Smooth muscle cell (in vitro differentiated cells): ENCODE data around the gene SLC17A7. TPM values are rescaled to one million over a fixed set of nuclear protein-coding genes. Genes with fewer than 3 reads are reported as not detected.

ENCODE experiments used
- DNase-seq: peaks from one replicate; lab custom pipeline; 2025; ENCODE audit not compliant: unreplicated experiment; lab: John Stamatoyannopoulos, UW
- H2AFZ ChIP-seq: fragments of 200-600 bp; sonication (generic); 2 replicates; pipeline ENCODE4 v1.6.0; 2016; ENCODE audit warnings: antibody characterized with exemption, low read depth, mild to moderate bottlenecking
- H3F3A ChIP-seq: fragments of 200-600 bp; sonication (generic); 2 replicates; pipeline ENCODE4 v1.6.0; 2017; ENCODE audit warnings: antibody characterized with exemption, low read depth
- H3K27ac ChIP-seq: fragments of 200-600 bp; sonication (generic); 2 replicates; pipeline ENCODE4 v1.5.1; 2016; ENCODE audit warnings: low read depth, mild to moderate bottlenecking
- H3K27me3 ChIP-seq: fragments of 200-600 bp; sonication (generic); 2 replicates; pipeline ENCODE4 v1.6.1; 2016; ENCODE audit warnings: low read depth, mild to moderate bottlenecking
- H3K36me3 ChIP-seq: fragments of 200-600 bp; sonication (generic); 2 replicates; pipeline ENCODE4 v1.5.1; 2016; ENCODE audit warnings: low read depth
- H3K4me1 ChIP-seq: fragments of 200-600 bp; sonication (generic); 2 replicates; pipeline ENCODE4 v1.5.1; 2016; ENCODE audit warnings: low read depth
- H3K4me2 ChIP-seq: fragments of 200-600 bp; sonication (generic); 2 replicates; pipeline ENCODE4 v1.6.0; 2016; ENCODE audit warnings: mild to moderate bottlenecking
- H3K4me3 ChIP-seq: fragments of 200-600 bp; sonication (generic); 2 replicates; pipeline ENCODE4 v1.5.1; 2016; ENCODE audit warnings: mild to moderate bottlenecking
- H3K79me2 ChIP-seq: fragments of 200-600 bp; sonication (generic); 2 replicates; pipeline ENCODE4 v1.6.0; 2016; ENCODE audit warnings: low read depth, mild to moderate bottlenecking
- H3K9ac ChIP-seq: fragments of 200-600 bp; sonication (generic); 2 replicates; pipeline ENCODE4 v1.6.0; 2016; ENCODE audit warnings: low read depth
- H3K9me3 ChIP-seq: fragments of 200-600 bp; sonication (generic); replicated peaks from 2 replicates; pipeline ENCODE4 v1.5.1; 2016; ENCODE audit warnings: low read depth
- H4K20me1 ChIP-seq: fragments of 200-600 bp; sonication (generic); 2 replicates; pipeline ENCODE4 v1.6.0; 2016; ENCODE audit warnings: low read depth
- CTCF ChIP-seq: fragments of 200-600 bp; sonication (generic); IDR thresholded peaks from 2 replicates; pipeline ENCODE4 v1.5.1; 2017; ENCODE audit warnings: borderline replicate concordance, mild to moderate bottlenecking, antibody characterized with exemption; ENCODE audit not compliant: insufficient read depth, poor library complexity, severe bottlenecking
- whole genome bisulfite sequencing: methylation state at CpG from one replicate; pipeline ENCODE4 v1.1.7; 2016; ENCODE audit warnings: low lambda C conversion rate; 5-methylcytosine and 5-hydroxymethylcytosine counted together
- polyA plus RNA-seq: library from polyadenylated mRNA; unstranded; fragments of >200 nt; fragmentation: Nextera tagmentation; extraction: Ambion mirVana; gene quantifications from 2 replicates; pipeline ENCODE4 v1.2.1, GENCODE V29; 2016
- total RNA-seq: library from RNA; depleted of rRNA; stranded (reverse); fragments of >200 nt; gene quantifications from 2 replicates; pipeline ENCODE4 v1.2.3, GENCODE V29; 2014

The SLC17A7 gene
- total and polyA plus RNA-seq, 2 experiments from 2014 or later = 0.04 TPM; not detected in 1

GRCh38 chr19:49408816-49409440, 32.4 kb downstream of the SLC17A7 start:
- H3K27me3 ChIP-seq = no peaks in the 10 kb centered on the region
- H3K4me1 ChIP-seq = peaks cover 8% of the 10 kb centered on the region
- no peaks in the 10 kb centered on the region for H3K79me2 ChIP-seq
- no peaks in the 10 kb centered on the region for H3F3A ChIP-seq
- WGBS = 78% methylated on average over 8 of the region's 8 CpGs
- no peak overlapping the region for H3K27ac ChIP-seq
- no peaks in the 10 kb centered on the region for H3K9me3 ChIP-seq
- H2AFZ ChIP-seq = no peak overlapping the region
- no peaks in the 10 kb centered on the region for H4K20me1 ChIP-seq
- no peaks in the 10 kb centered on the region for H3K36me3 ChIP-seq
- no peak for TF ChIP-seq CTCF
- H3K9ac ChIP-seq = no peak overlapping the region
- no peak overlapping the region for H3K4me2 ChIP-seq
- DNase-seq = no peak
- H3K4me3 ChIP-seq = no peak overlapping the region

- no peak overlapping the region for H3K27ac ChIP-seq
- no peak overlapping the region for H2AFZ ChIP-seq
- no peaks in the 10 kb centered on the region for H3K79me2 ChIP-seq
- H3F3A ChIP-seq = no peaks in the 10 kb centered on the region
- H3K9ac ChIP-seq = no peak overlapping the region
- H3K4me2 ChIP-seq = no peak overlapping the region
- no peaks in the 10 kb centered on the region for H3K9me3 ChIP-seq
- H3K36me3 ChIP-seq = no peaks in the 10 kb centered on the region
- no peak for DNase-seq
- no peak for TF ChIP-seq CTCF
- peaks cover 17% of the 10 kb centered on the region for H3K4me1 ChIP-seq
- no peaks in the 10 kb centered on the region for H4K20me1 ChIP-seq
- H3K27me3 ChIP-seq = no peaks in the 10 kb centered on the region
- 97% methylated on average over 16 of the region's 16 CpGs for WGBS
- H3K4me3 ChIP-seq = no peak overlapping the region
Measured at GRCh38 chr19:49407482-49408015, 33.8 kb downstream of the SLC17A7 start.

- Histone ChIP-seq H3K4me1 (peaks cover 17% of the 10 kb centered on the region), H3K36me3 (no peaks in the 10 kb centered on the region), H3K9me3 (no peaks in the 10 kb centered on the region), H3K27ac (no peak overlapping the region), H3K79me2 (no peaks in the 10 kb centered on the region), H3K9ac (no peak overlapping the region), H4K20me1 (no peaks in the 10 kb centered on the region), H3K27me3 (no peaks in the 10 kb centered on the region), H3F3A (no peaks in the 10 kb centered on the region), H3K4me3 (no peak overlapping the region), H2AFZ (no peak overlapping the region), H3K4me2 (no peak overlapping the region)
- 93% methylated on average over 7 of the region's 7 CpGs for WGBS
- no peak for TF ChIP-seq CTCF
- no peak for DNase-seq
Measured at GRCh38 chr19:49407079-49407478, 34.2 kb downstream of the SLC17A7 start.
